ENCODE measurements around the gene EFHC1. TPM values are rescaled to one million over a fixed set of nuclear protein-coding genes. Genes with fewer than 3 reads are reported as not detected.

EFHC1 gene
- total and polyA plus RNA-seq, 2 of the 13 experiments (the other 11 are each of a cell fraction or from before 2014, with no cell fraction given) = 23.4 to 29.5 TPM

DNA sequence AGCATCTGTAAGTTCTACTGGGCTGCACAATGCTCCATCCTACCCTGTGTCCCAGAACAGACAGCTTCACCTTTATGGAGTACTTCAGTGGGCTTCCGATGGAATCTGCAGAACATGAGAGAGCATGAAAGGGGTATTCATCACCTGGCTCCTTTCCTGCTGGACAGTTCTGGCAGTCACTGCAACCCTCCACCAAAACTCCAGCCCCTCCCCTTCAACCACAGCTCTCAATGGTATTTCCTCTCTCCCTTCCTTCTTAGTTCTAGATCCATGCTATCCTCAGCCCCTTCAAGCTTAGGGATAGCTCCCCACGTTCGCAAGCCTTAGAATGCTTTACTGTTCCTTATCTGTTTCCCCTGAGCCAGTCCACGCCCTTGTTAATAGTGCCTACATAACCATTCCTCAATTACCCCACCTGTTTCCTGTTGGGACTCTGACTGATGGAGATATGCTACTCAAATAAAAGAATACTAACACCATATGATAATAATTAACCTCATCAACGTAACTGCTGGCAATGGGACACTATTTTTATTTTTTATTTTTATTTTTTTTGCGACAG, 130.0 kb downstream of the EFHC1 start:
- ChIA-PET CTCF (ENCODE audit: low intra/inter-chr PET ratio, low total read pairs) (no interaction called here), POLR2A (interaction anchor here (4.6 kb wide), 1 partner anchor 26 kb away, joined by 24 read pairs; the partner anchor contains the start of gene TRAM2)
- TF ChIP-seq RBM22 (optimal IDR thresholded peaks at IDR 0.05; ENCODE audit: low read length) = peak; percentile 27
- TF ChIP-seq, protein P1, sequence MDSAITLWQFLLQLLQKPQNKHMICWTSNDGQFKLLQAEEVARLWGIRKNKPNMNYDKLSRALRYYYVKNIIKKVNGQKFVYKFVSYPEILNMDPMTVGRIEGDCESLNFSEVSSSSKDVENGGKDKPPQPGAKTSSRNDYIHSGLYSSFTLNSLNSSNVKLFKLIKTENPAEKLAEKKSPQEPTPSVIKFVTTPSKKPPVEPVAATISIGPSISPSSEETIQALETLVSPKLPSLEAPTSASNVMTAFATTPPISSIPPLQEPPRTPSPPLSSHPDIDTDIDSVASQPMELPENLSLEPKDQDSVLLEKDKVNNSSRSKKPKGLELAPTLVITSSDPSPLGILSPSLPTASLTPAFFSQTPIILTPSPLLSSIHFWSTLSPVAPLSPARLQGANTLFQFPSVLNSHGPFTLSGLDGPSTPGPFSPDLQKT (CRISPR knock-in tag; IDR thresholded peaks at IDR 0.05; ENCODE audit: borderline replicate concordance) = no peak
- no peak for TF ChIP-seq RFX3 (CRISPR knock-in tag; IDR thresholded peaks at IDR 0.05)
- no peak for TF ChIP-seq MED13 (CRISPR knock-in tag; IDR thresholded peaks at IDR 0.05)
- Histone ChIP-seq H3K36me3 (replicated peaks in 1 of 2; ENCODE audit: control insufficient read depth in 1 of 2, insufficient read depth in 2 of 2, low read length in 2 of 2) (peaks cover 9 to 20% of the 10 kb centered on the region in 2 experiments), H3K4me1 (ENCODE audit: insufficient read depth, low read length) (peaks cover 92% of the 10 kb centered on the region), H3K27ac (ENCODE audit: extremely low read length, insufficient read depth, low read length) (no peak overlapping the region), H3K79me2 (ENCODE audit: insufficient read depth, low read length) (peaks cover 97% of the 10 kb centered on the region), H3K4me3 (replicated peaks in 1 of 3; ENCODE audit: insufficient read depth in 1 of 3, low read depth in 2 of 3, low read length in 3 of 3) (no peak overlapping the region), H3K4me2 (ENCODE audit: low read depth, low read length) (no peak overlapping the region), H4K20me1 (ENCODE audit: insufficient read depth, low read length) (peaks cover 24% of the 10 kb centered on the region), H3K9ac (ENCODE audit: insufficient read depth, low read depth, low read length) (no peak overlapping the region), H3K9me3 (ENCODE audit: low read length) (no peaks in the 10 kb centered on the region), H2AFZ (ENCODE audit: low read length) (no peak overlapping the region), H3K27me3 (ENCODE audit: control insufficient read depth in 1 of 2, insufficient read depth in 2 of 2, low read length in 2 of 2) (no peaks in the 10 kb centered on the region)
- FAIRE-seq (no peak), ATAC-seq (no peak), DNase-seq (ENCODE audit: low spot score) (no peak)
- intact Hi-C loops (cut with micrococcal nuclease; ENCODE audit: unreplicated experiment) (no loop called here), in situ Hi-C loops (cut with HindIII; ENCODE audit: extremely low pct_ligation_motif_present, low pct_unique_long_range_greater_than_20kb) (no loop called here)
- 93% methylated on average over 6 of the region's 6 CpGs for WGBS (ENCODE audit: low lambda C conversion rate)
- BruUV-seq (replicated peaks) = no TSS peak

DNA sequence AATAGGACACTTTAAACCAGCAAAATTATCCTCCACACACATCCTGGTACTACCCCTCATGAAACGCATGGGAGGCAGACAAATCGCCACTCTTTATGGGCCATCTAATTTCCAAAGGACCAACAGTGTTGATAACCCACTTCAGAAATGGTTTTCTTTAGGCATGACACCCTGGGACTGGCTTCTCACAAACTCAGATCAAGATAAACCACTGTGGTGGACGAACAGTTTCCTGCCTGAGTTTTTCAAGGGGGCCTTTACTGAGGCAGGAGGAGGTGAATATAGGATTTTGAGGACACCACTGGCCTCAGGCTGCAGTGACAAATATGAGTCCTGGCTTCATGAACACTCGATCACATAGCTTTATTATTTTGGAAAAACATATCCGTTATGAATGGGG, 130.7 kb downstream of the EFHC1 start:
- no peak overlapping the region for H3K4me3 ChIP-seq (replicated peaks in 1 of 3; ENCODE audit: insufficient read depth in 1 of 3, low read depth in 2 of 3, low read length in 3 of 3)
- ChIA-PET CTCF (ENCODE audit: low intra/inter-chr PET ratio, low total read pairs) (no interaction called here), POLR2A (interaction anchor here (0.9 to 2.3 kb wide), 4 partner anchors 14 to 48 kb away, joined by 3 to 10 read pairs (median 3); partner anchors contain the start of gene TRAM2)
- H3K4me1 ChIP-seq (ENCODE audit: insufficient read depth, low read length) = peaks cover 85% of the 10 kb centered on the region
- DNase-seq (ENCODE audit: low spot score) (no peak), ATAC-seq (no peak), FAIRE-seq (no peak)
- H3K79me2 ChIP-seq (ENCODE audit: insufficient read depth, low read length) = peaks cover 97% of the 10 kb centered on the region
- BruUV-seq (replicated peaks) = no TSS peak
- intact Hi-C loops (cut with micrococcal nuclease; ENCODE audit: unreplicated experiment) (no loop called here), in situ Hi-C loops (cut with HindIII; ENCODE audit: extremely low pct_ligation_motif_present, low pct_unique_long_range_greater_than_20kb) (no loop called here)
- H2AFZ ChIP-seq (ENCODE audit: low read length) = no peak overlapping the region
- no peaks in the 10 kb centered on the region for H3K9me3 ChIP-seq (ENCODE audit: low read length)
- no peak overlapping the region for H3K4me2 ChIP-seq (ENCODE audit: low read depth, low read length)
- H4K20me1 ChIP-seq (ENCODE audit: insufficient read depth, low read length) = peaks cover 28% of the 10 kb centered on the region
- peaks cover 9 to 20% of the 10 kb centered on the region in 2 experiments for H3K36me3 ChIP-seq (replicated peaks in 1 of 2; ENCODE audit: control insufficient read depth in 1 of 2, insufficient read depth in 2 of 2, low read length in 2 of 2)
- peak overlapping the region; percentile 3 for H3K27ac ChIP-seq (ENCODE audit: extremely low read length, insufficient read depth, low read length)
- WGBS (ENCODE audit: low lambda C conversion rate) = 98% methylated on average over 5 of the region's 5 CpGs
- H3K27me3 ChIP-seq (ENCODE audit: control insufficient read depth in 1 of 2, insufficient read depth in 2 of 2, low read length in 2 of 2) = no peaks in the 10 kb centered on the region
- H3K9ac ChIP-seq (ENCODE audit: insufficient read depth, low read depth, low read length) = no peak overlapping the region
- no peak for TF ChIP-seq YEATS2 (CRISPR knock-in tag; IDR thresholded peaks at IDR 0.05; ENCODE audit: borderline replicate concordance)
- no peak for TF ChIP-seq ZNF441 (CRISPR knock-in tag; IDR thresholded peaks at IDR 0.05; ENCODE audit: borderline replicate concordance)
- no peak for TF ChIP-seq ZNF577 (CRISPR knock-in tag; IDR thresholded peaks at IDR 0.05; ENCODE audit: borderline replicate concordance, low read depth)
- TF ChIP-seq ZNF749 (CRISPR knock-in tag; IDR thresholded peaks at IDR 0.05; ENCODE audit: borderline replicate concordance) = no peak
- TF ChIP-seq ZNF282 (IDR thresholded peaks at IDR 0.05; ENCODE audit: partially characterized antibody) = no peak
- TF ChIP-seq RNF2 (conservative IDR thresholded peaks at IDR 0.05; ENCODE audit: low read depth) = no peak
- TF ChIP-seq, protein P2, sequence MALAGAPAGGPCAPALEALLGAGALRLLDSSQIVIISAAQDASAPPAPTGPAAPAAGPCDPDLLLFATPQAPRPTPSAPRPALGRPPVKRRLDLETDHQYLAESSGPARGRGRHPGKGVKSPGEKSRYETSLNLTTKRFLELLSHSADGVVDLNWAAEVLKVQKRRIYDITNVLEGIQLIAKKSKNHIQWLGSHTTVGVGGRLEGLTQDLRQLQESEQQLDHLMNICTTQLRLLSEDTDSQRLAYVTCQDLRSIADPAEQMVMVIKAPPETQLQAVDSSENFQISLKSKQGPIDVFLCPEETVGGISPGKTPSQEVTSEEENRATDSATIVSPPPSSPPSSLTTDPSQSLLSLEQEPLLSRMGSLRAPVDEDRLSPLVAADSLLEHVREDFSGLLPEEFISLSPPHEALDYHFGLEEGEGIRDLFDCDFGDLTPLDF (CRISPR knock-in tag; IDR thresholded peaks at IDR 0.05) = no peak
- no peak for TF ChIP-seq ZFX (CRISPR knock-in tag; IDR thresholded peaks at IDR 0.05; ENCODE audit: low read depth)
- TF ChIP-seq ATF7 (IDR thresholded peaks at IDR 0.05) = no peak
- TF ChIP-seq ATF7 (CRISPR knock-in tag; IDR thresholded peaks at IDR 0.05) = no peak
- TF ChIP-seq KMT2A (CRISPR knock-in tag; IDR thresholded peaks at IDR 0.05) = no peak
- TF ChIP-seq MTA1 (CRISPR knock-in tag; IDR thresholded peaks at IDR 0.05; ENCODE audit: borderline replicate concordance) = no peak
- TF ChIP-seq ARNT2 (CRISPR knock-in tag; IDR thresholded peaks at IDR 0.05; ENCODE audit: low read depth) = no peak
